Effector memory CD4-positive, alpha-beta T cell (primary cell): ENCODE data around the gene USB1.
A peak's percentile ranks its signal among the peaks of the same experiment; 100 is the strongest.

ENCODE experiments used
- DNase-seq, 3 donors: peaks; one replicate each; pipeline ENCODE4 v3.0.0-alpha.2; 2020
- H3K27ac ChIP-seq: 2 replicates; pipeline ENCODE4 v1.7.0; 2013; ENCODE audit warnings: mild to moderate bottlenecking, low read length, moderate library complexity; ENCODE audit not compliant: insufficient read depth, poor library complexity, severe bottlenecking
- H3K27me3 ChIP-seq: replicated peaks from 2 replicates; pipeline ENCODE4 v1.7.0; 2013; ENCODE audit warnings: mild to moderate bottlenecking, low read length; ENCODE audit not compliant: insufficient read depth, control insufficient read depth, poor library complexity, severe bottlenecking
- H3K36me3 ChIP-seq: 2 replicates; pipeline ENCODE4 v1.7.0; 2013; ENCODE audit warnings: mild to moderate bottlenecking, low read length, moderate library complexity; ENCODE audit not compliant: control insufficient read depth, insufficient read depth
- H3K4me1 ChIP-seq: 2 replicates; pipeline ENCODE4 v1.7.0; 2013; ENCODE audit warnings: low read length, mild to moderate bottlenecking; ENCODE audit not compliant: control insufficient read depth, insufficient read depth, poor library complexity, severe bottlenecking
- H3K4me3 ChIP-seq: 2 replicates; pipeline ENCODE4 v1.7.0; 2013; ENCODE audit warnings: low read length, low read depth, mild to moderate bottlenecking; ENCODE audit not compliant: insufficient read depth, poor library complexity, severe bottlenecking
- H3K9me3 ChIP-seq: 2 replicates; pipeline ENCODE4 v1.7.0; 2013; ENCODE audit warnings: mild to moderate bottlenecking, low read length, moderate library complexity; ENCODE audit not compliant: control insufficient read depth

The USB1 gene

DNA sequence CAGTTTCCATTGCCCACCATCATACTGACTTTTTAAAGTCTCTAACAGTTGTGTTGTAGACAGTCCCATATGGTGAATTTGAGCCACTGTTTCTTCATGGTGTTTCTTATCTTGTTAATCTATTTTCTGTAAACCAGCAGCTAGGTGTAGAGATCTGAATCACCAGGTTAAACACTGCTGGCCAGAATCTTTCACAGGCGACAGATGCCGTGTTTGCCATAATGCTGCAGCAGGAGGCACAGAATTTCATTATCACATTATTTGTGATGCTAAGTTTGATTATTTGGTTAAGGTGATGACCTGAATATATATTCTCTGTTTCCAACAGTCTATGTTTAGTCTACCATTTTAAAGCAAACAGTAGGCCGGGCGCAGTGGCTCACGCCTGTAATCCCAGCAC, 18.8 kb upstream of the USB1 start:
- Histone ChIP-seq H3K4me1 (peaks cover 18% of the 10 kb centered on the region), H3K9me3 (no peaks in the 10 kb centered on the region), H3K36me3 (no peaks in the 10 kb centered on the region), H3K27me3 (no peaks in the 10 kb centered on the region), H3K27ac (no peak overlapping the region), H3K4me3 (no peak overlapping the region)
- DNase-seq, result no peak

DNA sequence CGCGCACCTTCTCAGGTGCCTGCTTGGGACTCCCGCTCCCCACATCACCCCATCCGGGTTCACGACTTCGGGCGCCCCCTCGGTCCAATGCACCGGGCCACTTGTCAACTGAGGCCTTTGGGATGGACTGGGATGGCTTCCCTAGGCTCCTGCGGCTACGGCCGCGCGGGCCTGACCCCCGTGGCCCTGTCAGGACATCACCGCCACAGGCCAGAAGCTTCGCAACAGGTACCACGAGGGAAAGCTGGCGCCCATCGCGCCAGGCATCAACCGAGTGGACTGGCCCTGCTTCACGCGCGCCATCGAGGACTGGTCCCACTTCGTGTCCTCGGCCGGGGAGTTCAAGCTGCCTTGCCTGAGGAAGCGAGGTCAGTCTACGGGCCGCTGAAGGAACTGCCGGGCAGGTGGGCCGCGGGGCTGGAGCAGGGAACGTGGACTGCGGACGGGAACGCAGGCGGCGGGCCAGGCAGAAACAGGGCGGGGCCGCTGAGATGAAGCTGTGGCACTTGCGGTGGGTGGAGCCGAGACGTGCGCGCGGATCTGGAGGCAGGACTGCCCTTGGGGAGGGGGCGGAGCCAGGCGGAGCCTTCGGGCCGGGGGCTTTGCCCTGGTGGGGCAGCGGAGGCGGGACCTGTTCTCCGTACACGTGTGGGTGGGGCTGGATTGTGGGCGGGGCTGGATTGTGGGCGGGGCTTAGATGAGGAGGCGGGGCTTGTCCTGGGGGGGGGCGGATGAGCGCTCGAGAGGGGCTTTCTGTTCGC, 16.6 kb upstream of the USB1 start:
- Histone ChIP-seq H3K36me3 (no peaks in the 10 kb centered on the region), H3K4me3 (peak overlapping the region; percentile 74), H3K27ac (peak overlapping the region; percentile 57), H3K27me3 (no peaks in the 10 kb centered on the region), H3K4me1 (peaks cover 18% of the 10 kb centered on the region), H3K9me3 (no peaks in the 10 kb centered on the region)
- peak; percentile 91 to 94 (median 92) for DNase-seq

DNA sequence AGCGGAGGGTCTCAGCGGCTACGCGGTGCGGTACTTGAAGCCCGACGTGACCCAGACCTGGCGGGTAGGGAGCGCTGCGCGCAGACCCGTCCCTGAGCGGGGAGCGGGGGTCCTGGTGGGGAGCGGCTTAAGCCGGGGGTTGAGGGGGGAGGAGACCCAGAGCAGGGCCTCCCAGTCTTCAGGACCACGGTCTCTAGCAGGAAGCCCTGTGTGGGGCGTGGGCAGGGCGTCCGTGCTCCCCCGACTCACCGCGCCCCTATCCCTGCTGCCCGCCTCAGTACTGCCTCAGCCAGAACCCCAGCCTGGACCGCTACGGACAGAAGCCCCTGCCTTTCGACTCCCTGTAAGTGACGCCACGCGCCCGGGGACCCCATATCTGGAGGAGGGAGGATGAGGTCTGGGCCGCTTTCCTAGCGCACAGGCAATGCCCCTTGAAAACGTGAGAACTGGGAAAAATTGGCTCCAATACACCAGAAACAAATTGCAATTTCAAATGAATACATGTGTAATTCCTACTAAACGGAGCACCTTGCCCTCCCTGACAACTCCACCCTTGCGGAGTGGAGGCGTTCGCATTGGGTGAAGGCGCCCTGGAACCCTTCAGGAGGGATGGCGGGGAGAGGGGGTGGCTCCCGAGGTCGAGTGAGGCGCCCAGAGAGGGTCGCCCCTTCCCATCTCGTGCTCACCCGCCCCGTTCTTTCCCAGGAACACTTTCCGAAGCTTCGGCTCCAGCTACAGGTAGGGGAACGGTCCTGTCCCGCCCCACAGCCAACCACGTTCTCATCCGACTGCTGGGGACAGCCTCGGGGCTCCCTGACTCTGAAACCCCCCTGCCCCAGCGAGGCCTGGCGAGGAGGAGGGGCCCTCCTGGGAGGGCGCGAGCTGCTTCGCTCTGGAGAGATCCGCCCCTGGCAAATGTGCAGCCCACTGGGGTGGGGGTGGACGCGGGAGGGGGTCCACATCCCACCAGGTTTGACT, 15.7 kb upstream of the USB1 start:
- H3K27ac ChIP-seq, result peak overlapping the region; percentile 57
- no peaks in the 10 kb centered on the region for H3K36me3 ChIP-seq
- H3K9me3 ChIP-seq, result no peaks in the 10 kb centered on the region
- no peaks in the 10 kb centered on the region for H3K27me3 ChIP-seq
- DNase-seq, result no peak
- H3K4me3 ChIP-seq, result peak overlapping the region; percentile 74
- H3K4me1 ChIP-seq, result peaks cover 18% of the 10 kb centered on the region

DNA sequence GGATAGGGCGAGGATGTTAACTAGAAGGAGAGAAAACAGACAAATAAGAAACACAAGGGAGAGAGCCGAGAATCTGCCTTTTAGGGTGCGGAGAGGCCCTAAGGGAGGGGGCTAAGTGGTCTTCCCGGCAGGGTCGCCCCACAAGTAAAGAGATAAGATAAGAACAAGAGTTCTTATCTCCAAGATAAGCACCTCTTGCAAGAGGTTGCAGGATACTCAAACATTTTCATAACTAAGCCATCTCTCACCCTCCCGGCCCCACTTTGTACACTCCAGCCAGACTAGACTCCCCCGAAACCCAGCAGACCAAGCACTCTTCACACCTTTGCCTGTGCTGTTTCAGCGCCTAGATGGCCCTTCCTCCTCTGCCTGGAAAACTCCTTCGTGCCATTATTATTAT, 15.0 kb upstream of the USB1 start:
- no peaks in the 10 kb centered on the region for H3K36me3 ChIP-seq
- no peak for DNase-seq
- H3K4me1 ChIP-seq, result peaks cover 18% of the 10 kb centered on the region
- H3K27ac ChIP-seq, result no peak overlapping the region
- H3K9me3 ChIP-seq, result no peaks in the 10 kb centered on the region
- H3K4me3 ChIP-seq, result no peak overlapping the region
- H3K27me3 ChIP-seq, result no peaks in the 10 kb centered on the region

DNA sequence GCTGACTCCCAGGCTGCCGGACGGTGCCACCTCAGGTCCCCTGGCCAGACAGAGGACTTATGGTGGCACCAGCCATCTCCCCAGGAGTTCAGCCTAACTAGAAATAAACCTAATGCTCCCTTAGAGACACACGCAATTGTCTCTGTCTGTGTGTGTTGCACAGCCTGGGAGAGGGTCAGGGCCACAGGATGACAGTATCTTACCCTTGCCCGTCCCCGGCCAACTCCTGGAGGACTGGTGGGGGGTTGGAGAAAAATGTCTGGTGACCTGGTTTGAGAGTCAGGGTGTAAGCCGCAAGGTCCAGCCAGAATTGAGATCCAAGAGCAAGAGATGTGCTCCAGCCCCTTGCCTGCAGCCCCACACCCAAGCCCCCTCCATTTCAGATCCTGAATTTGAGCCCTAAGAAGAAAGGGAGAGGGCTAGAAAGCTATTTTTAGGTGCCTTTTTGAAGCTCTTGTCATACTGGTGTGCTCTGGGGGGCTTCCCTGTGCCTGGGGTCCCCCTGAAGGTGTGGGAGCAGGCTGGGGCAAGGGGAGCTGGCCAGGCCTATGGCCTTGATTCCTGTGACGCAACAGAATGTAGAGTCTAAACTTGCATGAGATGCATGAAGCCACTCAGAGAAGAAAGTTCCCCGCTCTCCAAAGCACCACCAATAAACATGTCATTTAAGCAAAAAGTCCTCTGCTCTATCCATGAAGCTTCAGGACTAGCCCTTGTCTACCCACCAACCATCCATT, 13.6 kb upstream of the USB1 start:
- Histone ChIP-seq H3K36me3 (no peaks in the 10 kb centered on the region), H3K27me3 (no peaks in the 10 kb centered on the region), H3K4me3 (no peak overlapping the region), H3K27ac (no peak overlapping the region), H3K4me1 (peaks cover 18% of the 10 kb centered on the region), H3K9me3 (no peaks in the 10 kb centered on the region)
- no peak for DNase-seq

DNA sequence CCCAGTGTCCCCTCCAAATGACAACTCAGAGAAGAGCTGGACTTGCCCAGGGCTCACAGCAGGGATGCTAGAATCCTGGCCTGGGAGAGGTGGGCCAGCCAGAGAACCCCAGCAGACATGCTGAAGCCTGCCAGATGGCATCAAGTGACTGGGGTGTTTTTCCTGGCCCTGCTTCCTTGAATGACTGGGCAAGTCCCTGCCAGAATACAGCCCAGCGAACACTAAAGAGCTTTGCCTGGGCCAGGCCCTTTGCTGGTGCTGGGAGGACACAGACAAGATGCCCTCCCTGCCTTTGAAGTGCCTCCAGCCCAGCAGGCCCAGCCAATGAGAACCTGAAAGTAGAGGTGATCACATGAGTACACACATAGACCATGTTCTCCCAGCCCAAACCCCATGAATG, 12.3 kb upstream of the USB1 start:
- peaks cover 21% of the 10 kb centered on the region for H3K4me1 ChIP-seq
- no peak for DNase-seq
- H3K27me3 ChIP-seq, result no peaks in the 10 kb centered on the region
- no peak overlapping the region for H3K4me3 ChIP-seq
- H3K36me3 ChIP-seq, result peaks cover 5% of the 10 kb centered on the region
- H3K9me3 ChIP-seq, result no peaks in the 10 kb centered on the region
- no peak overlapping the region for H3K27ac ChIP-seq

DNA sequence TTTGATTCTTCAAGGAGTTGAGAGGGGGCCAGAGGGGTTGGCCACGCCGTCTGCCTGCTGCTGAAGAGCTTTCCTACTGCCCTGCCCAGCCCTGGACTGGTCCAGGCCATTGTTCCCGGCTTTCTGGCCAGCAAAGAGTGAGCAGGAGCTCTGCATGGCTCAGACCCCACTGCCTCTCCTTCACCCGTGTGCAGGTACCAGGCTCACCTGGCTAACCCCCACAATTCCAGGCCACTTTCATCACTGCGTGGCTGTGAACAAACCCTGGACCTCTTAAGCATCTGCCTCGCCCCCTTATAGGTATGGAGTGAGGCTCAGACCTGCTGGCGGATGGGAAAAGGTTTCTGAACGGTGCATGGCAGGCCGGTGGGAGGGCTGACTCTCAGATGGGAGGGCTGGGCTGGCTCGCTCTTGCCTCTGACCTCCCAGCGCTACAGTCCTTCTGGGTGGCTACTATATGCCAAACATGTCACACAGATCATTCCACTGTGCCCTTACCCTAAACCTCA, 9.6 kb upstream of the USB1 start:
- DNase-seq, result no peak
- H3K4me3 ChIP-seq, result no peak overlapping the region
- H3K36me3 ChIP-seq, result peaks cover 25% of the 10 kb centered on the region
- H3K27me3 ChIP-seq, result no peaks in the 10 kb centered on the region
- H3K27ac ChIP-seq, result no peak overlapping the region
- no peaks in the 10 kb centered on the region for H3K9me3 ChIP-seq
- peaks cover 30% of the 10 kb centered on the region for H3K4me1 ChIP-seq

DNA sequence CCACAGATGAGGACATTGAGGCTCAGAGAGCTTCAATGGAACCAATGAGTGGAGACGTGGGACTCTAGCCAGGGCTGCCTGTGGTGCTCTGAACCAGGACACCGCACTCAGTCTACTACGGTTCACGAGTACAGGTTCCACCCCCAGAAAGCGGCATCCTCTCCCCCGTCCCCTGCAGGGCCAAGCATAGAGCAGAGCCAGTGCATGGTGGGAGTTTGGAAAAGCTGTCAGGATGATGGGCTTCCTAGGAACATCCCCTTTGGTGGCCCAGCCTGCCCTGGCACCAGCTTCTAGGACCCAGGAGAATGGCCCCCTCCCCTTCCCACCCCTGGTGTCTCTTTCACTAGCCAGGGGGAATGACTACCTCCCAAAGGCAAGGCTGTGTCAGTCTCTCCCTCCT, 9.1 kb upstream of the USB1 start:
- Histone ChIP-seq H3K36me3 (peaks cover 29% of the 10 kb centered on the region), H3K27ac (no peak overlapping the region), H3K27me3 (no peaks in the 10 kb centered on the region), H3K4me3 (no peak overlapping the region), H3K4me1 (peaks cover 35% of the 10 kb centered on the region), H3K9me3 (no peaks in the 10 kb centered on the region)
- no peak for DNase-seq

DNA sequence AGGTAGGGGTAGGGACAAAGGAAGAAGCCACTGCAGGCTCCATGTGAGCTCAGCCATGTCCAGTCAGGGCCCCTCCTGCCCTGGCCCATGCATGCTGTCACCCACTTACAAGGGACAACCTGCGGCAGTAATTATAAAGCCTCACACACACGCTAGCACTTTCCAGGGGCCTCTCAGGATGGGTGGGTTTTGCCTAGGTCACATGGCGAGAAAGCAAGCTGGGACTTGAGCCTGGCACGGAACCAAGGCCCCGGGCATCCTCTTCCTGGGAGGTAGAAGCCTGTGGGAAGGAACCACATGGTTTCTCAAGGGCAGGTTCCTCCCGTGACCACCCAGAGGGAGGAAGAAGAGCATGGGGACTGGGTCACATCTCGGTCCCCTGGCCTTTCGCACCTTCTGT, 7.8 kb upstream of the USB1 start:
- DNase-seq, result no peak
- peaks cover 49% of the 10 kb centered on the region for H3K4me1 ChIP-seq
- H3K4me3 ChIP-seq, result no peak overlapping the region
- H3K36me3 ChIP-seq, result peaks cover 34% of the 10 kb centered on the region
- H3K27me3 ChIP-seq, result no peaks in the 10 kb centered on the region
- no peak overlapping the region for H3K27ac ChIP-seq
- no peaks in the 10 kb centered on the region for H3K9me3 ChIP-seq
